K562 treated with DMSO at 1 percent for 4 hours (cell line): Measurements from ENCODE around the gene CHRDL2. TPM values are rescaled to one million over a fixed set of nuclear protein-coding genes. Genes with fewer than 3 reads are reported as not detected.

ENCODE experiments used
- total RNA-seq: library from RNA; unstranded; fragments of 300-600 nt; gene quantifications from 2 replicates; pipeline ENCODE4 v1.2.3, GENCODE V29; 2022; ENCODE audit not compliant: insufficient read depth

CHRDL2 gene, protein sequence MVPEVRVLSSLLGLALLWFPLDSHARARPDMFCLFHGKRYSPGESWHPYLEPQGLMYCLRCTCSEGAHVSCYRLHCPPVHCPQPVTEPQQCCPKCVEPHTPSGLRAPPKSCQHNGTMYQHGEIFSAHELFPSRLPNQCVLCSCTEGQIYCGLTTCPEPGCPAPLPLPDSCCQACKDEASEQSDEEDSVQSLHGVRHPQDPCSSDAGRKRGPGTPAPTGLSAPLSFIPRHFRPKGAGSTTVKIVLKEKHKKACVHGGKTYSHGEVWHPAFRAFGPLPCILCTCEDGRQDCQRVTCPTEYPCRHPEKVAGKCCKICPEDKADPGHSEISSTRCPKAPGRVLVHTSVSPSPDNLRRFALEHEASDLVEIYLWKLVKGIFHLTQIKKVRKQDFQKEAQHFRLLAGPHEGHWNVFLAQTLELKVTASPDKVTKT
- total RNA-seq: not detected in 2 replicates

GRCh38 chr11:74731301-74732094 is at the start of gene CHRDL2:
TSS of gene CHRDL2 (minus strand) at chr11:74731426. CDS start at chr11:74730888, 538 bp downstream.

DNA sequence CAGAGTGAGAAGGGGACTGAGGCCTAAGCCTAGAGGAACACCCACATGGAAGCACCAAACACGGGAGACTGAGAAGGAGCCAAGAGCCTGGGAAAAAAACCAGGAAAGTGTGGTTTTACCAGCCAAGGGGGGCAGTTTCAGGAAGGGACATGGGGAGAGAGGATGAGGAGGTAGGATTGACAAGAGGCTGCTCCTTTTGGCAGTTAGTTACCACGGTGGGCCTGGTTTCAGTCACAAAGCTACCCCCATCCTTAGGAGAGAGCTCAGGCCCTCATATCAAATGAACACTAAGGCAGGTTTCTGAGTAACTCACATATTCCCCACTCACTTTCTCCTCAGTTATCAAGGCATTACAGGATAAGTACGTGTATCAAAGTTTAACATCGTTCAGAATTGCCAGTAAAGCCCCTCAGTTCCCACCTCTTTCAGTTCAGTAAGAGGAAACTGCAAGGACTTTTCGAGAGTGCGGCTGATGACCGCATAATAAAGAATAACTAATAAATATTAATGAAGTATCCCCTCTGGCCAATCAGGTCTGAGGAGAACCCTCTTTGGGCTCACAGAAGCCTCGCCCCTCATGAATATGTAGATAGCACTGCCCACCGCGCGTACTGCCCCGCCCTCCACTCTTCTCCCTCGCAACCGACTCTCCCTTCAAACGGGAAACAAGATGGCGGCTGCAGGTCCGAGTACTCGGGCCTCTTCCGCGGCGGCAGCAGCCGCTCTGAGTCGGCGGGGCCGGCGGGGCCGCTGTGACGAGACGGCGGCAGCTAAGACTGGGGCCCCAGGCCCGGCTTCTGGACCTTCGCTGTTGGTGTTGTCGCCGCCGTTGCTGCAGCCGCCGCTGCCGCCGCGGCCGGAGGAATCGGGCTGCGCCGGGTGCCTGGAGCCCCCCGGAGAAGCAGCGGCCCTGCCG is 17.2 kb upstream of the CHRDL2 start, which contains the start of gene RNF169:
Gene RNF169, plus strand, starts transcription at position 639 of the 916 bp plus-strand sequence. Its CDS starts 32 bp downstream, at position 671.

Other genes with a start within 250 kb of the CHRDL2 start
- gene LIPT2, start 237.7 kb downstream of the CHRDL2 start, total RNA-seq: 2.9 and 3.6 TPM in 2 replicates
- 9.6 and 13.5 TPM in 2 replicates for gene POLD3, start 138.8 kb downstream of the CHRDL2 start, total RNA-seq
- 2.9 and 3.9 TPM in 2 replicates for gene RNF169, start 17.4 kb upstream of the CHRDL2 start, total RNA-seq
- gene XRRA1, start 217.7 kb upstream of the CHRDL2 start, total RNA-seq: 8.2 and 13.7 TPM in 2 replicates
- gene SPCS2, start 217.8 kb upstream of the CHRDL2 start, total RNA-seq: 57.6 and 75.7 TPM in 2 replicates